Astrocyte (in vitro differentiated cells and primary cell): Measurements from ENCODE around the gene NET1. TPM values are rescaled to one million over a fixed set of nuclear protein-coding genes. Genes with fewer than 3 reads are reported as not detected.

Source experiments
- DNase-seq: peaks from one replicate; pipeline ENCODE4 v3.0.0-alpha.2; 2010; ENCODE audit warnings: low read depth
- FAIRE-seq: peaks from 2 replicates; lab custom pipeline; 2011; peaks lifted over from hg19 to GRCh38; lab: Jason Lieb, UNC
- H2AFZ ChIP-seq: 2 replicates; pipeline ENCODE4 v1.6.0; 2012; ENCODE audit warnings: low read depth, low read length, inconsistent platforms
- H3K27ac ChIP-seq: 2 replicates; pipeline ENCODE4 v1.5.1; 2011; ENCODE audit warnings: low read depth, low read length, inconsistent platforms
- H3K27me3 ChIP-seq: 2 replicates; pipeline ENCODE4 v1.6.0; 2011; ENCODE audit warnings: low read length, inconsistent platforms; ENCODE audit not compliant: insufficient read depth
- H3K36me3 ChIP-seq: 2 replicates; pipeline ENCODE4 v1.5.1; 2011; ENCODE audit warnings: low read length, inconsistent platforms; ENCODE audit not compliant: insufficient read depth
- H3K4me1 ChIP-seq: 2 replicates; pipeline ENCODE4 v1.5.1; 2011; ENCODE audit warnings: low read length, inconsistent platforms; ENCODE audit not compliant: insufficient read depth
- H3K4me2 ChIP-seq: 2 replicates; pipeline ENCODE4 v1.6.0; 2012; ENCODE audit warnings: low read length, inconsistent platforms
- H3K4me3 ChIP-seq: 2 replicates; pipeline ENCODE4 v1.5.1; 2011; ENCODE audit warnings: low read depth, mild to moderate bottlenecking, low read length, inconsistent platforms; ENCODE audit not compliant: insufficient read depth
- H3K79me2 ChIP-seq: 2 replicates; pipeline ENCODE4 v1.6.0; 2012; ENCODE audit warnings: mild to moderate bottlenecking, low read length, inconsistent platforms; ENCODE audit not compliant: insufficient read depth
- H3K9ac ChIP-seq: 2 replicates; pipeline ENCODE4 v1.6.0; 2012; ENCODE audit warnings: mild to moderate bottlenecking, low read length, inconsistent platforms
- H3K9me3 ChIP-seq: 2 replicates; pipeline ENCODE4 v1.5.1; 2012; ENCODE audit warnings: low read depth, mild to moderate bottlenecking, low read length, inconsistent platforms; ENCODE audit not compliant: insufficient read depth
- H4K20me1 ChIP-seq: 2 replicates; pipeline ENCODE4 v1.6.0; 2012; ENCODE audit warnings: low read length, inconsistent platforms; ENCODE audit not compliant: insufficient read depth
- H3K27ac Mint-ChIP-seq: one replicate; pipeline ENCODE4 v1.8.0; 2021; ENCODE audit warnings: mild to moderate bottlenecking, mixed read lengths; ENCODE audit not compliant: unreplicated experiment
- H3K27me3 Mint-ChIP-seq: one replicate; pipeline ENCODE4 v1.8.0; 2021; ENCODE audit warnings: low read depth, mixed read lengths; ENCODE audit not compliant: unreplicated experiment
- H3K36me3 Mint-ChIP-seq: one replicate; pipeline ENCODE4 v1.8.0; 2021; ENCODE audit warnings: low read depth, mixed read lengths; ENCODE audit not compliant: unreplicated experiment
- H3K4me1 Mint-ChIP-seq: one replicate; pipeline ENCODE4 v1.8.0; 2021; ENCODE audit warnings: low read depth, mixed read lengths; ENCODE audit not compliant: unreplicated experiment
- H3K4me3 Mint-ChIP-seq: one replicate; pipeline ENCODE4 v1.8.0; 2021; ENCODE audit warnings: mild to moderate bottlenecking, moderate library complexity, mixed read lengths; ENCODE audit not compliant: unreplicated experiment
- H3K9me3 Mint-ChIP-seq: one replicate; pipeline ENCODE4 v1.8.0; 2021; ENCODE audit warnings: mild to moderate bottlenecking, mixed read lengths; ENCODE audit not compliant: unreplicated experiment
- CTCF ChIP-seq: IDR thresholded peaks from 2 replicates; pipeline ENCODE4 v1.5.1; 2011; ENCODE audit warnings: low read depth, mild to moderate bottlenecking, inconsistent platforms, low read length, moderate library complexity; ENCODE audit not compliant: insufficient read depth
- EZH2 ChIP-seq: IDR thresholded peaks from 2 replicates; pipeline ENCODE4 v1.6.1; 2012; ENCODE audit warnings: mild to moderate bottlenecking, low read length, inconsistent platforms; ENCODE audit not compliant: insufficient read depth
- total RNA-seq: library from RNA; stranded (reverse); gene quantifications from 2 replicates; pipeline ENCODE4 v1.2.1, GENCODE V29; 2021

Gene NET1
- total RNA-seq, 1 donor from 2014 or later = 43.5 TPM

DNA sequence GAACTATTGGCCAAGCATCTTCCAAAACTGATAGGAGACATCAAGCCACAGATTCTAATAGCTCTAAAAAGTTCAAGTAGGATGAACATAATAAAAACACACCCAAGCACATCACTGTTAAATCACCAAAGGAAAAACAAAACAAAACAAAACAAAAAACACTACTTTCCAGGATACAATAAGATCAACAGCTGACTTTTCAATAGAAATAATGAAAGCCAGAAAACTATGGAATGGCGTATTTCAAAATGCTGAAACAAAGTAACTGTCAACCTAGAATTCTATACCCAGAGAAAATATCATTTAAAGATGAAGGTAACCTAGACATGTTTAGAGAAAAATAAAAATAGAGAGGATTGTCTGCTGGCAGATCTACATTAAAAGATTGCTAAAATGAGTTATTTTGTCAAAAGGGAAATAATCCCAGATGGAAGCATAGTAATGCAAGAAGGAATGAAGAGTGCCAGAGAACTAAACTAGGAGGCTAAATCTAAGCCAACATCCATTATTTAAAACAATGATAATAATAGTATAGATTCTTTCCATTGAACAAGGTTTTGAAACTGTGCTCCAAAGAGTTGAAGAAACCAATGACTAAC, 21.7 kb upstream of the NET1 start:
- Mint-ChIP-seq H3K27me3 (no peaks in the 10 kb centered on the region), H3K27ac (no peak overlapping the region), H3K4me3 (no peak overlapping the region), H3K4me1 (no peaks in the 10 kb centered on the region), H3K9me3 (peaks cover 26% of the 10 kb centered on the region), H3K36me3 (no peaks in the 10 kb centered on the region)
- Histone ChIP-seq H3K36me3 (no peaks in the 10 kb centered on the region), H3K4me3 (no peak overlapping the region), H3K4me2 (no peak overlapping the region), H3K9me3 (peaks cover 8% of the 10 kb centered on the region), H3K4me1 (no peaks in the 10 kb centered on the region), H3K9ac (no peak overlapping the region), H2AFZ (no peak overlapping the region), H3K79me2 (no peaks in the 10 kb centered on the region), H3K27me3 (no peaks in the 10 kb centered on the region), H4K20me1 (no peaks in the 10 kb centered on the region), H3K27ac (no peak overlapping the region)
- FAIRE-seq = no peak
- TF ChIP-seq EZH2 = no peak
- no peak for TF ChIP-seq CTCF
- no peak for DNase-seq

DNA sequence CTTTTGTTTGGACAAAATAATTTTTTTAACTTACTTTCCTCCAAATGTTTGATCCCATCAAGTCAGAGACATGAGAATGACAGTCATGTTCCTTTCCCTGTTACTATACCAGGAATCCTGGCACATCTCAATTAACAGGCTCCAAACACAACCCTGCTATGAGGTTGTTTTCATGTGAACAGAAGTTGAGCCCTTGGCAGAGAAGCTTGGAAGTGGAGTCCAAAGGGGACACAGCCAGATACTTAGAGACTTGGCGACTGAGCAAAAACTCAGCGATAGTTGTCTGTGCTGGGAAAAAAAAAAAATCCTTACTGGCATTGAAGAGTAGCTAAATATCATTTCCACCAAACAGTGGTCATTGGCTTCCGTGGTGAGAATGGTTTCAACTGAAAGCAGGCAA, 20.6 kb upstream of the NET1 start:
- H3K27ac Mint-ChIP-seq = no peak overlapping the region
- H3K36me3 Mint-ChIP-seq = no peaks in the 10 kb centered on the region
- no peaks in the 10 kb centered on the region for H3K27me3 Mint-ChIP-seq
- no peak for TF ChIP-seq CTCF
- no peak for TF ChIP-seq EZH2
- no peaks in the 10 kb centered on the region for H4K20me1 ChIP-seq
- H3K36me3 ChIP-seq = no peaks in the 10 kb centered on the region
- H3K4me3 Mint-ChIP-seq = no peak overlapping the region
- FAIRE-seq (no peak), DNase-seq (no peak)
- no peaks in the 10 kb centered on the region for H3K4me1 Mint-ChIP-seq
- no peak overlapping the region for H2AFZ ChIP-seq
- H3K27ac ChIP-seq = no peak overlapping the region
- H3K4me1 ChIP-seq = no peaks in the 10 kb centered on the region
- H3K9me3 Mint-ChIP-seq = peaks cover 26% of the 10 kb centered on the region
- H3K4me3 ChIP-seq = no peak overlapping the region
- H3K27me3 ChIP-seq = no peaks in the 10 kb centered on the region
- H3K4me2 ChIP-seq = no peak overlapping the region
- no peak overlapping the region for H3K9ac ChIP-seq
- peaks cover 8% of the 10 kb centered on the region for H3K9me3 ChIP-seq
- no peaks in the 10 kb centered on the region for H3K79me2 ChIP-seq

DNA sequence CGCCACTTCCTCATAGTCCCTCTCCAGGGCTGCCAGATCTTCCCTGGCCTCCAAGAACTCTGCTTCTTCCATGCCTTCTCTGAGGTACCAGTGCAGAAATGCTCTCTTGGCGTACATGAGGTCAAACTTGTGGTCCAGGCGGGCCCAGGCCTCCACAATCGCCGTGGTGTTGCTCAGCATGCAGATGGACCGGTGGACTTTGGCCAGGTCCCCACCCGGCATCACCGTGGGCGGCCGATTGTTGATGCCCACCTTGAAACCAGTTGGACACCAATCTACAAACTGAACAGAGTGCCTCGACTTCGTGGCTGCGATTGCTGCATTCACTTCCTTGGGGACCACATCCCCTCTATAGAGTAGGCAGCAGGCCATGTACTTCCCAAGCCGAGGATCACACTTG, 18.8 kb upstream of the NET1 start:
- TF ChIP-seq CTCF (no peak), EZH2 (no peak)
- no peaks in the 10 kb centered on the region for H3K79me2 ChIP-seq
- H2AFZ ChIP-seq = no peak overlapping the region
- H3K27me3 ChIP-seq = peaks cover 3% of the 10 kb centered on the region
- DNase-seq = no peak
- H3K36me3 ChIP-seq = no peaks in the 10 kb centered on the region
- H3K4me2 ChIP-seq = no peak overlapping the region
- H3K4me1 Mint-ChIP-seq = no peaks in the 10 kb centered on the region
- H3K27ac Mint-ChIP-seq = no peak overlapping the region
- H3K4me3 Mint-ChIP-seq = no peak overlapping the region
- no peaks in the 10 kb centered on the region for H4K20me1 ChIP-seq
- peaks cover 8% of the 10 kb centered on the region for H3K9me3 ChIP-seq
- H3K27me3 Mint-ChIP-seq = no peaks in the 10 kb centered on the region
- no peak overlapping the region for H3K9ac ChIP-seq
- no peak overlapping the region for H3K27ac ChIP-seq
- peaks cover 24% of the 10 kb centered on the region for H3K9me3 Mint-ChIP-seq
- no peaks in the 10 kb centered on the region for H3K4me1 ChIP-seq
- H3K36me3 Mint-ChIP-seq = no peaks in the 10 kb centered on the region
- FAIRE-seq = no peak
- H3K4me3 ChIP-seq = no peak overlapping the region
